ENCODE results near the gene HOXB9.

HOXB9 gene

DNA sequence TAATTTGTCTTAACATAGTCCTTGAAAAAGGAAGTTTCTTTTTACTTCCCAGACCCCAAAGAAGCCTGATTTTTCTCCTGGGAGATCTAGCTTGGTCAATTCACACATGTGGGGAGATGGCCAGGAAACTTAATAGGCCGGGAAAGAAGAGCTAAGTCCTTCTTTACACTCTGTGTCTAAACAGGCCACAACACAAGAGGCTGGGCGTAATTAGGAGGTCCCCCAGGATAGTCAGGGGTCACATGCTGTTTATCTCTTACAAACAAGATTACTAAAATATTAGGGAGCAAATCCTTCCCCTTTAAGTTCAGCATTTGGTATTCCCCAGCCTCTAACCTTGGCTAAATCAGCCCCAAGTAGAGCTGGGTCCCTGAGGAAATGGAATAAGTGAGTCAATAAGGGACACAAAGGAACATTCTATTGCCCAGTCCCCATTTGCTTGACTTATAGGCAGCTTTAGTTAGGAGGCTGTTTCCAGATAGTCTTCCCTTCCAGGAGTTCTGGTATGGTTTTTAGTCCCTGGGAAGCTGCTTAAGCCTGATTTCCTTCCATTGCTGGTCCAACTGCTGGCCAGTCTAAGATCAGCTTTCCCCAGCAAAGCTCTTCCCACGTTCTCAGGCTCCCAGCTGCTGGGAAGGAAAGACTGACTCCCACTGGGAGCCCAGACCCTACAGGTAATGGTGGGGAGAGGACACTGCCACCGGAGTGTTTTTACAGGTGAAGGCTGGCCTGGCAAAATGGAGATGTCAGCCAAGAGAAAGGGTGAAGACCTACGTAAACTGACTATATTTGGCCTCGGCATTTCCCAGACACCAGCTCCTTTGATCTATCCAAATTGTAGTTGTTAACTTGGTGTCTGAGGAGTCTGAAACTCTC, 14.1 kb upstream of the HOXB9 start:
- no peak for DNase-seq (ENCODE audit: low read depth, low spot score)

- no peak for DNase-seq (ENCODE audit: low read depth, low spot score)
Measured at GRCh38 chr17:48639136-48639535, 13.0 kb upstream of the HOXB9 start.

- DNase-seq (ENCODE audit: low read depth, low spot score): no peak
Measured at GRCh38 chr17:48637323-48638260, 11.4 kb upstream of the HOXB9 start.

DNA sequence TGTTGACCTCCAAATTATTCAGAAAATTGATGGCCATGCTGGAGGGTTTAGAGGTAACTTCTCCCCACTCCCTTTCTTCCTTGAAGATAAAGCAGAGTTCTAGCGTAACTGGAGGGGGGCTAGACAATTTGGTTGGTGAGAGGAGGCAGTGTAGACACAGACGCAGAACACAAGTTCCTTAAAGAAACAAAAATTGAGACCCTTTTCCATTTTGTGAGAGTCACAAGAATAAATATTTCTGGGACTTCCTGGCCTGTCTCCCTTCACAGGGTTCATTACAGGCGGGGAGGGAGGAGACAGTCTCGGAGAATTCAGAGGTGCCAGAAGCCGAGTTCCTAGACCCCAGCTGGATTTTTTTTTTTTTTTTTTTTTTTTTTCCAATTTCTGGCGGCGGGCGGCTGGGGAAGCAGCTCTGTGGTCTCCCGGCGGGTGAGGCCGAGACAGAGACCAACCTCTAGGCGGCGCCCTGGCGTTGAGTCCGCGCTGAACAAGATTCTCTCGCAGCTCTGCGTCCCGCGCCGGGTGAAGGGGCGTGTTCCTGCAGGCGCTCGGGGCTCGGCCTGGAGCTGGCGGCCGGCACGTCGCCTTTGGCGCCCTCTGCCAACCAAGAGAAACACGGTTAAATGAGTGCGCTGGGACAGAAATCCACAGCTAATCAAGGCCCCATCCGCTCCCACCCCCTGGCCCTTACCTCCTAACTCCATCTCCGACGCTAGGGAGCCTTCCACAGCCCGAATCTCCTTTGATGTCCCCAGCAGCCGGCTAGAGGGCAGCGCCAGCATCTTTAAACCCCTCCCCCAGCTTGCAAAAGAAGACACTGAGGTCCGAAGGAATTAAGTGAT, 10.2 kb upstream of the HOXB9 start:
- DNase-seq (ENCODE audit: low read depth, low spot score): peak; percentile 32

DNA sequence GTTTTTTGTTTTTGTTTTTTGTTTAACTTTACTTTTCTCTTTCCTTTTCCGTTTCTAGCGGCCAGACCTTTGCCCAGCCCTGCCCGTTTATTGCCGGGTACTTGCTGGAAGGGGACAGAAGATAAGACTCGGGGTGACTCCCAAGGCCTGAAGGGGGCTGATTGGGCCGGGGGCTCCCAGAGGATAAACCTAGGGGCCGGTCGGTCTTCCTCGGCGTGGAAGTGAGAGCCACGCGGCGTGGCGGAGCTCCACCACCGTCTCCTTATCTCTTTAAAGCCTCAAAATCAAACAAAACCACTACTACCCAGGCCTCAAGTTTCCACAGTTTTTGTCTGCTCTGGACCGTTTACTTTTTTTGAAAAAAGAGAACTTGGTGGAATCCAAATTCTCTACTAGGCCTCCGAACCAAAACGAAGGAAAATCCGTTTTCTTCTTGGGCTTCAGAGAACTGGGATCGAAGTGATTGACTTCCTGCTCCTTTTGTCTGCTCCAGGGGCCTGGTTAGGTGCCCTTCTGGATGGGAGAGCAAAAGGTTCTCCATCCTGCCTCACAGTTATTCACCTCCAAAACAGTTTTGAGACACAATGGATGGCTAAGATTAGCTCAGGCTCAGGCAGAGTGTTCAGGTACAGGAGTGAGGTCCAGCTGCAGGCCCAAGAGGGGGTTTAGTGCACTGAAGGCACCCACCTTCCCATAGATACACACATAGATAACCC, 8.5 kb upstream of the HOXB9 start:
- DNase-seq (ENCODE audit: low read depth, low spot score): no peak

- DNase-seq (ENCODE audit: low read depth, low spot score): no peak
Measured at GRCh38 chr17:48633266-48633677, 7.1 kb upstream of the HOXB9 start.

GRCh38 chr17:48632579-48633265, 6.6 kb upstream of the HOXB9 start:
- no peak for DNase-seq (ENCODE audit: low read depth, low spot score)

DNA sequence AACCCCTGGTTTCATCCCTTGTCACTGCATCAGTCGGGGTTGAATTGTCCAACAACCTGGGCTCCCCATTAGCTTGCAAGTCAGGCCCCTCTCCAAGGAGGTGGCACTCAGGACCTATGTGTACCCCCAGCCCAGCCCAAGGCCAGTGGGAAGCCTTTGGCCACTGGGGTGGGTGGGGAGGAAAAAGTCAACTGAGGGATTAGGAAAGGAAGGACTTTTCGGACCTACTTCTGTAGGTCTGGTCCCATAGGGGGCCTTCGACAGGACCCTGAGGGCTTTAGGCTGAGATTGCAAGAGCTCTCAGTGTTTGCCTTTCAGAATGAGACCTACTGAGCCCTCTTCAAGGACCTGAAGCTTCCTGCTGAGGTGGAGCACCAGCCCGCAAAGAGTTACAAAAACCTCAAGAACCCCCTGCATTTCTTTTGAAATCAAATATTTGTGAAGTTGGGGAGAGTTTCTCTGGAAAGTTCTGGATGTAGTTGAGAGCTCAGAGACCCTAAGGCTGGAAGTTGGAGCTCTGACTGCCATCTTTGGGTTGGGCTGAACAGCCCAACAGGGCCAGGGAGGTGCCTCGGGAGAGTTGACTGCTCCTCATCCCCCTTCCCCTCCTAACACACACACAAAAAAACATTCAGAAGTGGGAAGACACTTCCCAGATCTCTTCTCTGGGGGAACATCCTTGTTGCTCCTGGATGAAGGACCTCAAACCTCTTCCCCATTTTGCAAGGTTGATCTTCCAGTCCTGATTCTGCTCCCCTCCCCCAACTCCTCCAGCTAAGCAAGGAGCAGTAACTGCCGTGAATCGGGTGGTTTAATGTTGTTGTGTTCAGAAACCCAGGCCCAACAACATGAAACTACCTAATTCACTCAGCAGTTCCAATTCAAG, 5.8 kb upstream of the HOXB9 start:
- DNase-seq (ENCODE audit: low read depth, low spot score): no peak

GRCh38 chr17:48630925-48631692, 5.0 kb upstream of the HOXB9 start:
- no peak for DNase-seq (ENCODE audit: low read depth, low spot score)

DNA sequence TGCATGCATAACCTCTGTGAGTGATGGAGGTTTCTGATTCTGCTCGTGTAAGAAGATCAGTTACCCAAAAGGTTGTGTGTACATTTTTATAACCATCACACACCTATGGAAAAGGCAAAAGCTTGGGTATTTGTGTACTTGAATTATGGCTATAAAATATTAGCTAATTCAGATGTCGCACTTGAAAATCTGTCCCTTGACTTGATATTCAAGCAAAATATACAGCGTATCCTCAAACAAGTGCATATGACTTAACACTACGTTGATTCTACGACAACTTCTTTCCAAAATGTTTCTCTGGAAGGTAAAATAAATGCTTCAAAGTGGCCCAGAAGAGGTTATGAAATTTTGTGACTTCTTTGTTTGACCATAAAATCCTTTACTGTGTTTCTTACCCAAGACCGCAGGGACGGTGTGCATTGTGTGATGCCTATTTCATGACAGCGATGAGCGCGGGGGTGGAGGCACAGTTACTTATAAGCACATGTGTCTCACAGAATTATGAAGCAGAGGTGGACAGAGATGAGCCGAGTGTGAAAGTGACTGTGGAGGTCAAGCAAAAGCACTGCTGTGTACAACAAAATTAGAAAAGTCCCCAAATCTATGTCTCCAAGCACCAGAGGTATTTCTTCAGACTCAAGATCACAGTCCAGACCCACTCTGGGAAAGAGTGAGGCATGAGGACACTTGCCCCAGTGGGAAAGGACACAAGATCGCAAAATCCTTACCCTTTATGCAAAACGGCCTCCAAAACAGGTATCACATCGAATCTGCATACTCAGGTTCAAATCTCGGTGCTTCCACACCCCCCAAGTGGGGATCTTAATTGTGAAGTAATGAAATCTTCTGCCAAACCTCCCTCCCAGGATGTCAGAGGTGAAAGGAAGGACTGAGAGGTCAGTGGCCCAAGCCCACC, 4.1 kb upstream of the HOXB9 start:
- DNase-seq (ENCODE audit: low read depth, low spot score): no peak

GRCh38 chr17:48629411-48629759, 3.2 kb upstream of the HOXB9 start:
- DNase-seq (ENCODE audit: low read depth, low spot score): no peak

DNA sequence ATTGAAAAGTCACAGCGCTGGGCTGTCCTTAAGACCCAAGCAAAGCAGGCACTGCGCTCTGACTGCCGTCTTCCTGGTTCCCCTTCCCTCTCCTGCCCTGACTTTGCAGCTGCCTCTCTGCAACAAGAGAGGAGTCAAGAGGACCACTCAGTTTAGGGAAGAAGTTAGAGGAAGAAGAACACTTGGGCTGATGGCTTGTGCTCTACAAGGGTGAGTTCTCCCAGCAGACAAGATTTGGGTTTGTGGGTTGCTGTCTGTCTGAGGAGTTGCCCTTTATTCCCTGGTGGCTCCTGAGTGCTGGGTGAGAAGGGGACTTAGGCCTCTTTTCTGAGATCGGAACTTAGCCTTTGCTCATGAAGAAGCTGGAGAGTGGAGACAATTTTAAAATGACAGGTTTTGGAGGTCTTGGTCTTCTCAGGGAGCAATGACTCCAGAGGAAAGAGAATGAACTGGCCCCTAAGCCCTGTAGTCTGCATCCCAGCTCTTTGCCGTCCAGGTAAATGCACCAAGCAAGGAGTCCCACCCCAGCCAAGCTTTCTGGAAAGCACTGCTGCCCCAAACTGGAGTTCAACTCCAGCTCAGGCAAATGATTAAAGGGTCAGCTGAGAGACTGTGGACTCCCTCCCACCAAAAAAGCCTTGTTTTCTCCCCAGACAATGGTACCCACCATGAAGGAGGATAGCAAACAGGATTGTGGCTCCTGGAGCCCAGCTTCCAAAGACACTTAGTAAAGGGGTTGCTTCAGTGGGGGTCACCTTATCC, 2.7 kb upstream of the HOXB9 start:
- DNase-seq (ENCODE audit: low read depth, low spot score): no peak

GRCh38 chr17:48627623-48628521, 1.7 kb upstream of the HOXB9 start:
- DNase-seq (ENCODE audit: low read depth, low spot score): no peak

DNA sequence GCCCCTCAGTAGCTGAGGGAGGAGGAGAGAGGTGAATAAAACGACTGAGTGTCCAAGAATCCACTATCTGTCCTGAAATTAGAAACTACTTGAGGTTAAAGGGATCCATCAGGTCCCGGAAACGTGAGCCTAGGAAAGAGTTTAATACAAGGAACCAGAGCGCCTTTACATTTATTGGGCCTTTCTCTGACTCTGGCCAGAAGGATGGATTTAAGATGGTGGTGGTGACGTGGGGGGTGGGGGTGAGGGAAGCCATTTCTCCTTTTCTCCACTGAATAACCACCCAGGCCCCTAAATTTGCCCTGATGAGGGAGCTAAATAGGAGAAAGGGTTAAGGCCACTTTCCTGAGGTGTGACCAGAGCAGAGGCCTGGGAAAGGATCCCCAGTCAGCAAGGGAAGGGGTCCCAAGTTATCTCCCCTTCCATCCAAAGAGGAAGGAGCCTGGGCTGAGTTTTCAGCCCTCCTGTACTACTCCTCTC, 1.0 kb upstream of the HOXB9 start:
- DNase-seq (ENCODE audit: low read depth, low spot score): no peak

DNA sequence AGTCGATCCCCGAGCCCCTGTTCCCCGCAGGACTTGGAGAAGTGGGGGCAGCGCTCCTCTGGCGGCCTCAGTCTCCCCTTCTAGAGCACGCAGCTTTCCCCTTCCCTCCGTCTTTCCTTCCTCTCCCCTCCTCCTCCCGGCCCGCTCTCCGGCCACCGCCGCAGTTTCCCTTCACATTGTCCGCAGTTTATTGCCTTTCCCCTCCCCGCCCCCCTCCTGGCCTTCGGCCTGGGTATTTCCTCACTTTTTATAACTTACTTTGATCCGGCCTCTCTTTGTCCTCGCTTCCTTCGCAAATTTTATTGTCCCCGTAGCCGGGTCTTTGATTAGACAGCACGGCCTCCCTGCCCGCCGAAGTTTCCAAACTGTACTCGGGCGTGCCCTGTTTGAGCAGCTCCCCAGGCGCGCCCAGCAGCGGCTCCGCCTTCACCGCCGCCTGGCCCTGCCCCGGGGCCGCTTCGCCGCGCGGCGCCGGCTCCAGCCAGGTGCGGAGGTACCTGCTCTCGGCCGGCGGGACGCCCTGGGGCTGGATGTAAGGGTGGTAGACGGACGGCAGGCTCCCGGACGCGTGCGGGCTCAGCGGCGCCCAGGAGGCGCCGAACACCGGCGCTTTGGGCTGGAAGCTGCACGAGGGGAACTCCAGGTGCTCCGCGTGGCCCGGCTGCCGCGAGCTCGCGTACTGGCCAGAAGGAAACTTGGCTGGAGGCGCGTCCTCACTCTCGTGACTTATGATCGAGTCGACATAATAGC, 488 bp downstream of the HOXB9 start:
- DNase-seq (ENCODE audit: low read depth, low spot score): no peak

All from activated CD4-positive, CD25-positive, alpha-beta regulatory T cell treated with anti-CD3 and anti-CD28 coated beads, Interleukin-2, amount 50 U/mL, for 16 hours (primary cell).